Activated B cell treated with CpG ODN at 0.5 μM for 24 hours (primary cell): ENCODE results near the gene LDLRAD2. TPM values are rescaled to one million over a fixed set of nuclear protein-coding genes. Genes with fewer than 3 reads are reported as not detected.

Source experiments
- ATAC-seq: fragments of 200-7000 bp; cut with Tn5 transposase; one replicate; pipeline ENCODE4 v1.10.0; 2021; ENCODE audit warnings: low read depth, mild to moderate bottlenecking, moderate library complexity
- CTCF ChIA-PET: fragments of 350-600 bp; sonication (Branson Sonifier 250); formaldehyde crosslinking; loops from one replicate; lab custom pipeline; 2021; ENCODE audit warnings: antibody characterized with exemption; lab: Charles Lee
- POLR2A ChIA-PET: fragments of 350-600 bp; sonication (Branson Sonifier 250); formaldehyde crosslinking; loops from one replicate; lab custom pipeline; 2021; ENCODE audit warnings: antibody characterized with exemption; lab: Charles Lee
- DNase-seq: peaks from one replicate; pipeline ENCODE4 v3.0.0; 2022
- H3K27ac Mint-ChIP-seq: one replicate; pipeline ENCODE4 v1.8.0; 2020; ENCODE audit warnings: mixed read lengths
- H3K27me3 Mint-ChIP-seq: one replicate; pipeline ENCODE4 v1.8.0; 2021; ENCODE audit warnings: mixed read lengths
- H3K36me3 Mint-ChIP-seq: one replicate; pipeline ENCODE4 v1.8.0; 2021; ENCODE audit warnings: low read depth, mixed read lengths
- H3K4me1 Mint-ChIP-seq: one replicate; pipeline ENCODE4 v1.8.0; 2021; ENCODE audit warnings: mixed read lengths
- H3K4me3 Mint-ChIP-seq: one replicate; pipeline ENCODE4 v1.8.0; 2020; ENCODE audit warnings: mild to moderate bottlenecking, mixed read lengths
- H3K9me3 Mint-ChIP-seq: one replicate; pipeline ENCODE4 v1.8.0; 2020; ENCODE audit warnings: mixed read lengths
- CTCF ChIP-seq: fragments of 200-600 bp; IDR thresholded peaks from one replicate; pipeline ENCODE4 v1.8.0; 2022; ENCODE audit warnings: antibody characterized with exemption, mild to moderate bottlenecking
- intact Hi-C: fragments of 100-400 bp; cut with micrococcal nuclease; formaldehyde crosslinking; loops from one replicate; pipeline ENCODE4 v1.15.1; 2024
- total RNA-seq: library from RNA; stranded (reverse); gene quantifications from 2 replicates; pipeline ENCODE4 v1.2.3, GENCODE V29; 2022

LDLRAD2 gene
- total RNA-seq, 1 donor from 2014 or later: 0.67 TPM

- no peak for ATAC-seq
- no peak for DNase-seq
- peaks cover 19% of the 10 kb centered on the region for H3K9me3 Mint-ChIP-seq
- no peak overlapping the region for H3K4me3 Mint-ChIP-seq
- no peak overlapping the region for H3K27ac Mint-ChIP-seq
- intact Hi-C loops: no loop called here
- no peaks in the 10 kb centered on the region for H3K27me3 Mint-ChIP-seq
- ChIA-PET CTCF (no interaction called here), POLR2A (no interaction called here)
- TF ChIP-seq CTCF: no peak
- H3K36me3 Mint-ChIP-seq: peaks cover 26% of the 10 kb centered on the region
- H3K4me1 Mint-ChIP-seq: no peaks in the 10 kb centered on the region
Observed at GRCh38 chr1:21833392-21833976, 21.4 kb downstream of the LDLRAD2 start.

- Mint-ChIP-seq H3K36me3 (peaks cover 26% of the 10 kb centered on the region), H3K9me3 (peaks cover 19% of the 10 kb centered on the region), H3K4me3 (no peak overlapping the region), H3K27me3 (no peaks in the 10 kb centered on the region), H3K27ac (no peak overlapping the region), H3K4me1 (no peaks in the 10 kb centered on the region)
- ChIA-PET POLR2A (no interaction called here), CTCF (no interaction called here)
- DNase-seq (no peak), ATAC-seq (no peak)
- no peak for TF ChIP-seq CTCF
- intact Hi-C loops: no loop called here
Observed at GRCh38 chr1:21834094-21834493, 22.0 kb downstream of the LDLRAD2 start.

GRCh38 chr1:21834666-21835065 is 22.6 kb downstream of the LDLRAD2 start:
- intact Hi-C loops: no loop called here
- Mint-ChIP-seq H3K27ac (no peak overlapping the region), H3K27me3 (no peaks in the 10 kb centered on the region), H3K36me3 (peaks cover 29% of the 10 kb centered on the region), H3K4me3 (no peak overlapping the region), H3K9me3 (peaks cover 19% of the 10 kb centered on the region), H3K4me1 (no peaks in the 10 kb centered on the region)
- no peak for TF ChIP-seq CTCF
- no peak for DNase-seq
- ATAC-seq: no peak
- POLR2A ChIA-PET: no interaction called here
- CTCF ChIA-PET: no interaction called here

GRCh38 chr1:21836010-21836409 is 23.9 kb downstream of the LDLRAD2 start:
- no peak overlapping the region for H3K27ac Mint-ChIP-seq
- TF ChIP-seq CTCF: no peak
- no peak overlapping the region for H3K4me3 Mint-ChIP-seq
- ChIA-PET CTCF (no interaction called here), POLR2A (no interaction called here)
- H3K4me1 Mint-ChIP-seq: no peaks in the 10 kb centered on the region
- peaks cover 29% of the 10 kb centered on the region for H3K36me3 Mint-ChIP-seq
- H3K27me3 Mint-ChIP-seq: no peaks in the 10 kb centered on the region
- intact Hi-C loops: no loop called here
- ATAC-seq (no peak), DNase-seq (no peak)
- peaks cover 19% of the 10 kb centered on the region for H3K9me3 Mint-ChIP-seq

GRCh38 chr1:21836729-21837128 is 24.7 kb downstream of the LDLRAD2 start:
- no peak for DNase-seq
- ATAC-seq: no peak
- intact Hi-C loops: no loop called here
- Mint-ChIP-seq H3K9me3 (peaks cover 19% of the 10 kb centered on the region), H3K27me3 (no peaks in the 10 kb centered on the region), H3K4me3 (no peak overlapping the region), H3K36me3 (peaks cover 29% of the 10 kb centered on the region), H3K27ac (no peak overlapping the region), H3K4me1 (no peaks in the 10 kb centered on the region)
- TF ChIP-seq CTCF: no peak
- ChIA-PET CTCF (no interaction called here), POLR2A (interaction anchor here (0.6 kb wide), 1 partner anchor 148 kb away, joined by 7 read pairs; no protein-coding TSS in a partner anchor)
